ENCODE measurements around the gene ZNF792.
"Not testable (repeated sequence)": the region's sequence is repeated elsewhere in the genome, so short reads cannot be mapped to it uniquely, and the experiment has no call there.

Gene ZNF792

DNA sequence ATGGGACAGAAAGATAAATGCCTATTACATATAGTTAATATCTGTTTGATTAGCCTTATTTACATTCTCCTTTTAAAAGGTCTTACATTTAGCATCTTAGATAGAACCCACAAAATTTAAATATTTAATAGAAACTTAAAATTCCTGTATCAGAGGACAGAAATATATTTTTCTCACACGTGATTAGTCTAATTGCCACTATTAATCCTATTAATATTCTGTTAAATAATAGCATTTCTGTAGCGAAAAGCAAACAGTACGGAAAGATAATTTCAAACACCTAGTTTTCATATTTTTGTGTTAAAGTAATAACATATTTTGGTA lies 37.7 kb downstream of the ZNF792 start:
- TF ChIP-seq, protein P1, sequence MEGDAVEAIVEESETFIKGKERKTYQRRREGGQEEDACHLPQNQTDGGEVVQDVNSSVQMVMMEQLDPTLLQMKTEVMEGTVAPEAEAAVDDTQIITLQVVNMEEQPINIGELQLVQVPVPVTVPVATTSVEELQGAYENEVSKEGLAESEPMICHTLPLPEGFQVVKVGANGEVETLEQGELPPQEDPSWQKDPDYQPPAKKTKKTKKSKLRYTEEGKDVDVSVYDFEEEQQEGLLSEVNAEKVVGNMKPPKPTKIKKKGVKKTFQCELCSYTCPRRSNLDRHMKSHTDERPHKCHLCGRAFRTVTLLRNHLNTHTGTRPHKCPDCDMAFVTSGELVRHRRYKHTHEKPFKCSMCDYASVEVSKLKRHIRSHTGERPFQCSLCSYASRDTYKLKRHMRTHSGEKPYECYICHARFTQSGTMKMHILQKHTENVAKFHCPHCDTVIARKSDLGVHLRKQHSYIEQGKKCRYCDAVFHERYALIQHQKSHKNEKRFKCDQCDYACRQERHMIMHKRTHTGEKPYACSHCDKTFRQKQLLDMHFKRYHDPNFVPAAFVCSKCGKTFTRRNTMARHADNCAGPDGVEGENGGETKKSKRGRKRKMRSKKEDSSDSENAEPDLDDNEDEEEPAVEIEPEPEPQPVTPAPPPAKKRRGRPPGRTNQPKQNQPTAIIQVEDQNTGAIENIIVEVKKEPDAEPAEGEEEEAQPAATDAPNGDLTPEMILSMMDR (IDR thresholded peaks at IDR 0.05; ENCODE audit: borderline replicate concordance, extremely low read depth, low read length, poor library complexity, severe bottlenecking) = no peak
- no peak for TF ChIP-seq EZH2 (IDR thresholded peaks at IDR 0.05; ENCODE audit: borderline replicate concordance, low read depth, low read length, severe bottlenecking)
- H3K79me2 ChIP-seq (ENCODE audit: insufficient read depth, low read length) = 0 out of 2 replicates have a peak, but pooled peaks cover 2% of the 10 kb centered on the region
- H3K36me3 ChIP-seq (ENCODE audit: insufficient read depth, low read length) = no peaks in the 10 kb centered on the region
- no peak overlapping the region for H3K27ac ChIP-seq (ENCODE audit: low read length)
- ATAC-seq (ENCODE audit: insufficient read depth, low read depth) = no peak
- peak overlapping the region; percentile 79; the same call in 1 of the 2 replicates for H2AFZ ChIP-seq (ENCODE audit: low read depth, low read length)
- DNase-seq = no peak
- peaks cover 15% of the 10 kb centered on the region for H3K27me3 ChIP-seq (ENCODE audit: insufficient read depth, low read length, poor library complexity)
- no peaks in the 10 kb centered on the region for H4K20me1 ChIP-seq (ENCODE audit: insufficient read depth, low read length)
- peak overlapping the region; percentile 59 for H3K4me2 ChIP-seq (ENCODE audit: insufficient read depth, low read length)
- peaks cover 7% of the 10 kb centered on the region; the same call in 1 of the 2 replicates for H3K4me1 ChIP-seq (ENCODE audit: insufficient read depth, low read length)
- peak overlapping the region in 1 of 2 experiments; percentile 64; a peak in 1 of 4 replicates for H3K4me3 ChIP-seq (ENCODE audit: low read depth in 1 of 2, low read length in 2 of 2)
- no peaks in the 10 kb centered on the region for H3K9me3 ChIP-seq (ENCODE audit: insufficient read depth, low read length, severe bottlenecking)
- H3K9ac ChIP-seq (ENCODE audit: low read depth, low read length) = no peak overlapping the region; the same call in 1 of the 2 replicates

DNA sequence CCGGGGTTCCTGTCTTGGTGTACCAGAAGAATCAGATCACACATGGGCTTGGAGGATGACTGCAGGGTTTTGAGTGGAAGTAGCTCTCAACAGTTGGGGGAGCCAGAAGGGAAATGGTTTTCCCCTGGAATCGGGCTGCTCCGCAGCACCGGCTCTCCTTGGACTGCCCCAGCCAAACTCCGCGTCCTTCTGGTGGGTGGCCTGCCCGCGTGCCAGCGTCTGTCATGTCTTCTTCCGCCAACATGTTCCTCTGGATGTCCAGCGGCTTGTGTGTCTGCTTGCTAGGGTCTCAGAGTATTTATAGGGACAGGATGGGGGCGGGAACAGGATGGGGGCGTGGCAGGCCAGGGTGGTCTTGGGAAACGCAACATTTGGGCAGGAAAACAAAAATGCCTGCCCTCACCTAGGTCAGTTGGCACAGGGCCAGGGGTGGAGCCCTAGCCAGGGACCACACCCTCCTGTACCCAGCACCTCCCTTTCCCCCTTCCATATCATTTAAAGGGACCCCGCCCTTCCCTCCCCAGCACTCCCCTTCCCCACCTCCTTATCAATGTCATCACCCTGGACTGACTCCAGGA lies 38.7 kb downstream of the ZNF792 start:
- no peak overlapping the region for H3K4me3 ChIP-seq (ENCODE audit: low read depth in 1 of 2, low read length in 2 of 2)
- H3K9ac ChIP-seq (ENCODE audit: low read depth, low read length) = no peak overlapping the region
- ATAC-seq (ENCODE audit: insufficient read depth, low read depth) = no peak
- no peak for DNase-seq
- no peak overlapping the region for H3K27ac ChIP-seq (ENCODE audit: low read length)
- H3K27me3 ChIP-seq (ENCODE audit: insufficient read depth, low read length, poor library complexity) = peaks cover 15% of the 10 kb centered on the region
- no peaks in the 10 kb centered on the region for H3K9me3 ChIP-seq (ENCODE audit: insufficient read depth, low read length, severe bottlenecking)
- H3K4me1 ChIP-seq (ENCODE audit: insufficient read depth, low read length) = peaks cover 7% of the 10 kb centered on the region; the same call in 1 of the 2 replicates
- 0 out of 2 replicates have a peak, but pooled peaks cover 2% of the 10 kb centered on the region for H3K79me2 ChIP-seq (ENCODE audit: insufficient read depth, low read length)
- no peak overlapping the region for H3K4me2 ChIP-seq (ENCODE audit: insufficient read depth, low read length)
- no peak overlapping the region for H2AFZ ChIP-seq (ENCODE audit: low read depth, low read length)
- H4K20me1 ChIP-seq (ENCODE audit: insufficient read depth, low read length) = no peaks in the 10 kb centered on the region
- no peak for TF ChIP-seq EZH2 (IDR thresholded peaks at IDR 0.05; ENCODE audit: borderline replicate concordance, low read depth, low read length, severe bottlenecking)
- TF ChIP-seq, protein P1 (IDR thresholded peaks at IDR 0.05; ENCODE audit: borderline replicate concordance, extremely low read depth, low read length, poor library complexity, severe bottlenecking) = no peak
- H3K36me3 ChIP-seq (ENCODE audit: insufficient read depth, low read length) = no peaks in the 10 kb centered on the region

DNA sequence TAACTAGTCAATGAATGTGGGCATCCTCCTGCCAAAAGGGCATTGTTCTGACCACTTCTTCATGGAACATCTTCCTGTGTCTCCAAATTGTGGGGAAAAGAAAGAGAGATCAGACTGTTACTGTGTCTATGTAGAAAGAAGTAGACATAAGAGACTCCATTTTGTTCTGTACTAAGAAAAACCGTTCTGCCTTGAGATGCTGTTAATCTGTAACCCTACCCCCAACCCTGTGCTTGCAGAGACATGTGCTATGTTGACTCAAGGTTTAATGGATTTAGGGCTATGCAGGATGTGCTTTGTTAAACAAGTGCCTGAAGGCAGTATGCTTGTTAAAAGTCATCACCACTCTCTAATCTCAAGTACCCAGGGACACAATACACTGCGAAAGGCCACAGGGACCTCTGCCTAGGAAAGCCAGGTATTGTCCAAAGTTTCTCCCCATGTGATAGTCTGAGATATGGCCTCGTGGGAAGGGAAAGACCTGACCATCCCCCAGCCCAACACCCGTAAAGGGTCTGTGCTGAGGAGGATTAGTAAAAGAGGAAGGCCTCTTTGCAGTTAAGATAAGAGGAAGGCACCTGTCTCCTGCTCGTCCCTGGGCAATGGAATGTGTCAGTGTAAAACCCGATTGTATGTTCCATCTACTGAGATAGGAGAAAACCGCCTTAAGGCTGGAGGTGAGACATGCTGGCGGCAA lies 43.8 kb downstream of the ZNF792 start:
- not testable (repeated sequence) for ATAC-seq (ENCODE audit: insufficient read depth, low read depth); H3K9me3 ChIP-seq (ENCODE audit: insufficient read depth, low read length, severe bottlenecking); H3K79me2 ChIP-seq (ENCODE audit: insufficient read depth, low read length); DNase-seq; H3K27me3 ChIP-seq (ENCODE audit: insufficient read depth, low read length, poor library complexity); H2AFZ ChIP-seq (ENCODE audit: low read depth, low read length); H3K4me2 ChIP-seq (ENCODE audit: insufficient read depth, low read length); H3K4me1 ChIP-seq (ENCODE audit: insufficient read depth, low read length); H4K20me1 ChIP-seq (ENCODE audit: insufficient read depth, low read length); H3K36me3 ChIP-seq (ENCODE audit: insufficient read depth, low read length); H3K4me3 ChIP-seq (ENCODE audit: low read depth in 1 of 2, low read length in 2 of 2); H3K9ac ChIP-seq (ENCODE audit: low read depth, low read length); H3K27ac ChIP-seq (ENCODE audit: low read length)

DNA sequence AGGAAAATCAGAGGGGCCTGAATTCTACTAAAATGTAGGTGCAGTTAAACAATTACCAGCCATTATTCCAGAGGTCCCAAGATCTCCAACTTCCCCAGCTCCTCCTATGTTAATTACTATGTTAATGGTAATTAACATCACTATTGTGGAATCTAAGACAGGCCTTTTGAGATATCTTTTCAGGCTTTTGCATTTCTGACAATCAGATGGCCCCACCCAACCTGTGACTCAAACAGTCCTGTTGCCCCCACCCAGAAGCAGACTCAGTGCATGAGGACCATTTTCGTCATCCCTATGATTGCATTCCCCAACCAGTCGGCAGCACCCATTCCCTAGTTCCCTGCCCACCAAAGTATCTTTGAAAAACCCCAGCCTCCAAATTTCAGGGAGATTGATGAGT lies 45.8 kb downstream of the ZNF792 start:
- no peaks in the 10 kb centered on the region for H3K27me3 ChIP-seq (ENCODE audit: insufficient read depth, low read length, poor library complexity)
- H3K36me3 ChIP-seq (ENCODE audit: insufficient read depth, low read length) = no peaks in the 10 kb centered on the region
- TF ChIP-seq, protein P1 (IDR thresholded peaks at IDR 0.05; ENCODE audit: borderline replicate concordance, extremely low read depth, low read length, poor library complexity, severe bottlenecking) = no peak
- no peak for TF ChIP-seq EZH2 (IDR thresholded peaks at IDR 0.05; ENCODE audit: borderline replicate concordance, low read depth, low read length, severe bottlenecking)
- peaks cover 10% of the 10 kb centered on the region for H3K9me3 ChIP-seq (ENCODE audit: insufficient read depth, low read length, severe bottlenecking)
- DNase-seq = no peak
- no peak overlapping the region for H3K4me2 ChIP-seq (ENCODE audit: insufficient read depth, low read length)
- H2AFZ ChIP-seq (ENCODE audit: low read depth, low read length) = no peak overlapping the region
- no peak overlapping the region for H3K9ac ChIP-seq (ENCODE audit: low read depth, low read length)
- ATAC-seq (ENCODE audit: insufficient read depth, low read depth) = no peak
- no peaks in the 10 kb centered on the region for H3K79me2 ChIP-seq (ENCODE audit: insufficient read depth, low read length)
- H4K20me1 ChIP-seq (ENCODE audit: insufficient read depth, low read length) = no peaks in the 10 kb centered on the region
- H3K27ac ChIP-seq (ENCODE audit: low read length) = no peak overlapping the region
- no peak overlapping the region for H3K4me3 ChIP-seq (ENCODE audit: low read depth in 1 of 2, low read length in 2 of 2)
- no peaks in the 10 kb centered on the region for H3K4me1 ChIP-seq (ENCODE audit: insufficient read depth, low read length)

DNA sequence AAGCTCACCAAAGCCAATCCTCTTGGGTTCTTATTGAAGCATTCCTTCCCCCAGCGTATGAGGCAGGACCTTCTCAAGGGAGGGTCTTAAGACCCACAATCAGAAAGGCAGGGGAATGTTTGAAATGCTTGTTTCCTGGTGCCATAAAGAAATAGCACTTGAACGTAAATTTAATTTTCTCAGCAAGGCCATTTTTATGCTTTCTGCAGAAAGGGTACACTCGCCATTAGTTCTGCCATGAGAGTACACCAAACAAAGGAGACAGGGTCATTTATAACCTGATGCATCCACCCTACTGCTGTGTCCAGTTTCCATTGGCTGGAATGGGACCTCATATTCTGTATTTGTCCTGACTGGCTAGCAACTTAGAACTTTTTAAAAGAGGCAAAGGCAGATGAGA lies 46.9 kb downstream of the ZNF792 start:
- H3K27ac ChIP-seq (ENCODE audit: low read length); H3K4me3 ChIP-seq (ENCODE audit: low read depth in 1 of 2, low read length in 2 of 2); H2AFZ ChIP-seq (ENCODE audit: low read depth, low read length); H3K27me3 ChIP-seq (ENCODE audit: insufficient read depth, low read length, poor library complexity); H4K20me1 ChIP-seq (ENCODE audit: insufficient read depth, low read length); H3K79me2 ChIP-seq (ENCODE audit: insufficient read depth, low read length); DNase-seq; H3K4me1 ChIP-seq (ENCODE audit: insufficient read depth, low read length); H3K9me3 ChIP-seq (ENCODE audit: insufficient read depth, low read length, severe bottlenecking); ATAC-seq (ENCODE audit: insufficient read depth, low read depth); H3K9ac ChIP-seq (ENCODE audit: low read depth, low read length); H3K36me3 ChIP-seq (ENCODE audit: insufficient read depth, low read length); H3K4me2 ChIP-seq (ENCODE audit: insufficient read depth, low read length): not testable (repeated sequence)
